HEK293T (cell line): Measurements from ENCODE around the gene TSC2.
"Not testable (repeated sequence)": the region's sequence is repeated elsewhere in the genome, so short reads cannot be mapped to it uniquely, and the experiment has no call there.

Source experiments
- ARNT ChIP-seq: fragments of 450-650 bp; IDR thresholded peaks from 2 replicates; pipeline ENCODE4 v1.6.1; 2017; ENCODE audit warnings: mild to moderate bottlenecking
- BHLHE40 ChIP-seq: fragments of 450-650 bp; IDR thresholded peaks from 2 replicates; pipeline ENCODE4 v1.6.1; 2016; ENCODE audit warnings: mild to moderate bottlenecking, moderate library complexity, borderline replicate concordance
- FOXA1 ChIP-seq: fragments of 450-650 bp; IDR thresholded peaks from 2 replicates; pipeline ENCODE4 v1.6.1; 2016; ENCODE audit warnings: mild to moderate bottlenecking
- HDGF ChIP-seq: fragments of 450-650 bp; IDR thresholded peaks from 2 replicates; pipeline ENCODE4 v1.6.1; 2017; ENCODE audit warnings: antibody characterized with exemption, borderline replicate concordance
- L3MBTL2 ChIP-seq: fragments of 450-650 bp; conservative IDR thresholded peaks from 2 replicates; pipeline ENCODE4 v1.6.1; 2016; ENCODE audit warnings: mild to moderate bottlenecking
- LEF1 ChIP-seq: fragments of 450-650 bp; IDR thresholded peaks from 2 replicates; pipeline ENCODE4 v1.6.1; 2017; ENCODE audit warnings: mild to moderate bottlenecking, borderline replicate concordance
- NFRKB ChIP-seq: fragments of 450-650 bp; IDR thresholded peaks from 2 replicates; pipeline ENCODE4 v1.6.1; 2016; ENCODE audit warnings: mild to moderate bottlenecking, moderate library complexity
- SP1 ChIP-seq: fragments of 450-650 bp; IDR thresholded peaks from 2 replicates; pipeline ENCODE4 v1.6.1; 2017
- SUZ12 ChIP-seq: fragments of 450-650 bp; IDR thresholded peaks from 2 replicates; pipeline ENCODE4 v1.6.1; 2016; ENCODE audit warnings: mild to moderate bottlenecking
- TARDBP ChIP-seq: fragments of 450-650 bp; IDR thresholded peaks from 2 replicates; pipeline ENCODE4 v1.6.1; 2016
- ZNF384 ChIP-seq: fragments of 450-650 bp; IDR thresholded peaks from 2 replicates; pipeline ENCODE4 v1.6.1; 2016

DNA sequence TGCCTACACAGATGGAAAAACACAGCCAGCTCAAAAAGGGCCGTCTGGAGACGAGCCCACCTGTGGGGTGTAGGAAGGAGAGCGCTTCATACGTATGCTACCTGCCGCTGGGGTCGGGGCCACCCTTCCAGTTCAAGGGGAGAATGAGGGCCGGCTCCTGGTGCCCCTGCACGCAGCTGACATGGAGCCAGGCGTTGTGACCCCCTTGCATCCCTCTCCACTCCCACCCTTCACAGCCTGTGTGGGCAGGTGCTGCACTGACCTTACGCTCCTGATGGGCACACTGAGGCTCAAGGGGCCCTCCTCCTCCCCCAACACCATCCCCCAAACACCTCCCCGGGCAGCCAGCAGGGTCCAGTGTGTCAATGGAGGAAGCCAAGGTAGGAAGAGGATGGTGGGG, 77.8 kb downstream of the TSC2 start:
- TF ChIP-seq ZNF384, HDGF, FOXA1, L3MBTL2, SP1, ARNT, BHLHE40, SUZ12, TARDBP, NFRKB, LEF1: not testable (repeated sequence)
